ENCODE results near the gene COL9A2.

DNA sequence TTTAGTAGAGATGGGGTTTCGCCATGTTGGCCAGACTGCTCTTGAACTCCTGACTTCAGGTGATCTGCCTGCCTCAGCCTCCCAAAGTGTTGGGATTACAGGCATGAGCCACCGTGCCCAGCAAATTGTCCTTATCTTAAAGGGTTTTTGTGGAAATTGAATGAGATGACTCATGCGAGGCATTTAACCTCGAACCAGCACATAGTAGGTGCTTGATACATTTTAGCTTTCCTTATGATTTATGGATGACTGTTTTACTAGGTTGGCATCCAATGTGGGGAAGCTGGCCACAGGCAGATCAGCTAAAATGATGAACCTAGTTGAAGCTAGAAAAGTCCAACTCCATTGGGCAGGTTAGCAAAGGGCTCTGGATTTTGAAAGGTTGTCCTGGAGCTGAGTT is 1.4 kb upstream of the COL9A2 start:
- TF ChIP-seq, protein P1, sequence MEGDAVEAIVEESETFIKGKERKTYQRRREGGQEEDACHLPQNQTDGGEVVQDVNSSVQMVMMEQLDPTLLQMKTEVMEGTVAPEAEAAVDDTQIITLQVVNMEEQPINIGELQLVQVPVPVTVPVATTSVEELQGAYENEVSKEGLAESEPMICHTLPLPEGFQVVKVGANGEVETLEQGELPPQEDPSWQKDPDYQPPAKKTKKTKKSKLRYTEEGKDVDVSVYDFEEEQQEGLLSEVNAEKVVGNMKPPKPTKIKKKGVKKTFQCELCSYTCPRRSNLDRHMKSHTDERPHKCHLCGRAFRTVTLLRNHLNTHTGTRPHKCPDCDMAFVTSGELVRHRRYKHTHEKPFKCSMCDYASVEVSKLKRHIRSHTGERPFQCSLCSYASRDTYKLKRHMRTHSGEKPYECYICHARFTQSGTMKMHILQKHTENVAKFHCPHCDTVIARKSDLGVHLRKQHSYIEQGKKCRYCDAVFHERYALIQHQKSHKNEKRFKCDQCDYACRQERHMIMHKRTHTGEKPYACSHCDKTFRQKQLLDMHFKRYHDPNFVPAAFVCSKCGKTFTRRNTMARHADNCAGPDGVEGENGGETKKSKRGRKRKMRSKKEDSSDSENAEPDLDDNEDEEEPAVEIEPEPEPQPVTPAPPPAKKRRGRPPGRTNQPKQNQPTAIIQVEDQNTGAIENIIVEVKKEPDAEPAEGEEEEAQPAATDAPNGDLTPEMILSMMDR (IDR thresholded peaks at IDR 0.05), result no peak
- no peak for TF ChIP-seq KDM1A (IDR thresholded peaks at IDR 0.05; ENCODE audit: low read depth)
- no peak for TF ChIP-seq TFCP2L1 (CRISPR knock-in tag; IDR thresholded peaks at IDR 0.05)
- TF ChIP-seq MAFK (IDR thresholded peaks at IDR 0.05; ENCODE audit: partially characterized antibody), result no peak
- TF ChIP-seq, protein P2, sequence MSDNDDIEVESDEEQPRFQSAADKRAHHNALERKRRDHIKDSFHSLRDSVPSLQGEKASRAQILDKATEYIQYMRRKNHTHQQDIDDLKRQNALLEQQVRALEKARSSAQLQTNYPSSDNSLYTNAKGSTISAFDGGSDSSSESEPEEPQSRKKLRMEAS (IDR thresholded peaks at IDR 0.05), result no peak
- TF ChIP-seq RNF2 (IDR thresholded peaks at IDR 0.05; ENCODE audit: borderline replicate concordance, low read depth), result no peak
- no peak for TF ChIP-seq POLR2A (IDR thresholded peaks at IDR 0.05; ENCODE audit: low read length)

Measured in A549 (cell line).